K562 (cell line): ENCODE measurements around the gene HOXB6. TPM values are rescaled to one million over a fixed set of nuclear protein-coding genes. Genes with fewer than 3 reads are reported as not detected.

ENCODE experiments used
- ATF7 ChIP-seq: fragments of 450-650 bp; IDR thresholded peaks from 2 replicates; pipeline ENCODE4 v1.7.1; 2014; ENCODE audit warnings: mild to moderate bottlenecking, moderate library complexity
- ELF4 ChIP-seq: fragments of 450-650 bp; formaldehyde crosslinking; IDR thresholded peaks from 2 replicates; pipeline ENCODE4 v1.4.0; 2022; ENCODE audit warnings: missing genetic modification characterization
- LEF1 ChIP-seq: fragments of 450-650 bp; IDR thresholded peaks from 2 replicates; pipeline ENCODE4 v1.6.1; 2016; ENCODE audit warnings: mild to moderate bottlenecking
- MEF2A ChIP-seq: IDR thresholded peaks from 2 replicates; pipeline ENCODE4 v1.6.1; 2011; ENCODE audit warnings: low read depth, mild to moderate bottlenecking, low read length, moderate library complexity; ENCODE audit not compliant: control insufficient read depth
- NR1H2 ChIP-seq: sonication (generic); formaldehyde crosslinking; IDR thresholded peaks from 2 replicates; pipeline ENCODE4 v1.4.0; 2020; ENCODE audit warnings: mild to moderate bottlenecking, missing genetic modification reagents
- NR4A1 ChIP-seq, 2 experiments: fragments of 250-450 bp in 1 of 2; fragments of 450-650 bp in 1 of 2; sonication (Bioruptor Pico) in 1 of 2; IDR thresholded peaks; 2 replicates each; pipeline versions ENCODE4 v1.4.0 to v1.6.1; 2016 to 2020; ENCODE audit warnings: mild to moderate bottlenecking in 2 of 2, missing compliant biosample characterization in 1 of 2, missing genetic modification characterization in 1 of 2, moderate library complexity in 1 of 2
- POLR3A ChIP-seq: IDR thresholded peaks from 2 replicates; pipeline ENCODE4 v1.6.1; 2011; ENCODE audit warnings: borderline replicate concordance, mild to moderate bottlenecking, moderate library complexity; ENCODE audit not compliant: insufficient read length, insufficient read depth; ENCODE audit errors: extremely low read depth
- SAFB ChIP-seq: fragments of 200-400 bp; formaldehyde crosslinking; IDR thresholded peaks from 2 replicates; pipeline ENCODE4 v1.6.1; 2017; ENCODE audit warnings: low read depth, low read length, borderline replicate concordance
- ZNF316 ChIP-seq: fragments of 450-650 bp; IDR thresholded peaks from 2 replicates; pipeline ENCODE4 v1.6.1; 2016
- ZNF589 ChIP-seq: fragments of 200-800 bp; sonication (Bioruptor generic); IDR thresholded peaks from 2 replicates; pipeline ENCODE4 v1.6.1; 2016; ENCODE audit warnings: low read depth, missing genetic modification characterization, missing compliant biosample characterization
- polyA plus RNA-seq, 8 experiments: library from polyadenylated mRNA; depleted of rRNA in 4 of 8; stranded (reverse) in 5 of 8; unstranded in 3 of 8; fragments of >200 nt; fragmentation: Nextera tagmentation in 2 of 8; fragmentation: Illumina TruSeq in 1 of 8; extraction: Ambion mirVana in 2 of 8; extraction: Trizol in 1 of 8; gene quantifications; 2 replicates each; pipeline versions ENCODE4 v1.2.1 to v1.2.3, GENCODE V29; 2011 to 2014; ENCODE audit warnings: inconsistent platforms in 1 of 8, missing spikeins in 1 of 8
- total RNA-seq, 7 experiments: library from RNA; depleted of rRNA in 6 of 7; stranded (reverse); fragments of >200 nt in 6 of 7; fragmentation: Illumina TruSeq in 2 of 7; extraction: Trizol in 2 of 7; gene quantifications; 2 replicates each; pipeline versions ENCODE4 v1.2.1 to v1.2.3, GENCODE V29; 2011 to 2021; ENCODE audit warnings: low replicate concordance in 1 of 7
- TF ChIP-seq, protein P1 (sequence below): IDR thresholded peaks from 2 replicates; pipeline ENCODE4 v1.6.1; 2014; ENCODE audit warnings: antibody characterized with exemption
- TF ChIP-seq, protein P2 (sequence below): fragments of 450-650 bp; conservative IDR thresholded peaks from 2 replicates; pipeline ENCODE4 v1.6.1; 2016; ENCODE audit warnings: missing genetic modification characterization, low read depth, mild to moderate bottlenecking, control low read depth, missing compliant biosample characterization
- TF ChIP-seq, protein P3 (sequence below): IDR thresholded peaks from 2 replicates; pipeline ENCODE4 v1.6.1; 2016; ENCODE audit warnings: missing genetic modification characterization, missing compliant biosample characterization
- TF ChIP-seq, protein P4 (sequence below), 2 experiments: IDR thresholded peaks in 1 of 2; conservative IDR thresholded peaks in 1 of 2; 2 replicates each; pipeline ENCODE4 v1.6.1; 2016; ENCODE audit warnings: low read depth in 2 of 2, mild to moderate bottlenecking in 1 of 2, missing compliant biosample characterization in 1 of 2, missing genetic modification characterization in 1 of 2, moderate library complexity in 1 of 2
- TF ChIP-seq, protein P5 (sequence below): fragments of 450-650 bp; conservative IDR thresholded peaks from 2 replicates; pipeline ENCODE4 v1.6.1; 2016; ENCODE audit warnings: missing genetic modification characterization, low read depth, mild to moderate bottlenecking, missing compliant biosample characterization, moderate library complexity
- TF ChIP-seq, protein P6 (sequence below): sonication (generic); formaldehyde crosslinking; IDR thresholded peaks from 2 replicates; pipeline ENCODE4 v1.8.1; 2022; ENCODE audit warnings: missing genetic modification reagents

HOXB6 gene
- total and polyA plus RNA-seq, 9 of the 15 experiments (the other 6 are each of a cell fraction or from before 2014, with no cell fraction given): 1.2 to 14.8 (median 4.9) TPM

DNA sequence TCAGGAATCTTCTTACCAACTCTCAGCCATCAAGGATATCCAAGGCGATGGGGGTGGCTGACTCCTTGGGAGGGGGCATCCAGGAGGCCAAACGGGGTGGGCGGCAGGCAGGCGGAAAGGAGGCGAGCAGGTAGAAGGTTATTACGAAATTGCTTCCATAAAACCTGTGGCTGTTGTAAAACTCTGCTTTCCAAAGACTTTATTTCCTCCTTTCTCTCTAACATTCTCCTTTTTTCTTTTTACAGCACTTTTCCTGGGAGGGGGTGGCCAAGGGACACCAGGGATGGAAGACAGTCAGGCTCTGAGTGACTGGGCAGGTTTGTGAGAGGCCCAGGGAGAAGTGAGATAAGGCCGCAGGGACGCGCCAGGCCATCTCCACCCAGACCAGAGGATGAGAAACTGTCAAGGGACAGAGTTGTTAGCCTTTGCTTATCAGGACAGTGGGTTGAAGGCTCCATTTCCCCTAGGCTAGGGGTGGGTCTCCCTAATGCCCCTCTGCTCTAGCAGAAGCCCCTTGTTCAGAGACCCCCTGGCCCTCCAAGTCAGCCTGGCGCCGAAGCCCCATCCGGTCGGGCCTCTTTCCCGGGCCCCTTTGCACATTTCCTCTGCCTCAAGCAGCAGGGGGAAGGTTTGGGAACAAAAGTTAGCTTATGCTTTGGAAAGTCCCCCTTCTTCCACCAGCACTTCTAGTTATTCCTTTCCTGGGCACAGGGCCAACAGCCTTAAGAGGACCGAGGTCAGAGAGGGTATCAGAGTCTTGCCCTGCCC lies 26.3 kb upstream of the HOXB6 start (continued):
- TF ChIP-seq, protein P1, sequence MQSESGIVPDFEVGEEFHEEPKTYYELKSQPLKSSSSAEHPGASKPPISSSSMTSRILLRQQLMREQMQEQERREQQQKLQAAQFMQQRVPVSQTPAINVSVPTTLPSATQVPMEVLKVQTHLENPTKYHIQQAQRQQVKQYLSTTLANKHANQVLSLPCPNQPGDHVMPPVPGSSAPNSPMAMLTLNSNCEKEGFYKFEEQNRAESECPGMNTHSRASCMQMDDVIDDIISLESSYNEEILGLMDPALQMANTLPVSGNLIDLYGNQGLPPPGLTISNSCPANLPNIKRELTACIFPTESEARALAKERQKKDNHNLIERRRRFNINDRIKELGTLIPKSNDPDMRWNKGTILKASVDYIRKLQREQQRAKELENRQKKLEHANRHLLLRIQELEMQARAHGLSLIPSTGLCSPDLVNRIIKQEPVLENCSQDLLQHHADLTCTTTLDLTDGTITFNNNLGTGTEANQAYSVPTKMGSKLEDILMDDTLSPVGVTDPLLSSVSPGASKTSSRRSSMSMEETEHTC: peak; percentile 40; the same call in 1 of the 2 replicates
- TF ChIP-seq, protein P2, sequence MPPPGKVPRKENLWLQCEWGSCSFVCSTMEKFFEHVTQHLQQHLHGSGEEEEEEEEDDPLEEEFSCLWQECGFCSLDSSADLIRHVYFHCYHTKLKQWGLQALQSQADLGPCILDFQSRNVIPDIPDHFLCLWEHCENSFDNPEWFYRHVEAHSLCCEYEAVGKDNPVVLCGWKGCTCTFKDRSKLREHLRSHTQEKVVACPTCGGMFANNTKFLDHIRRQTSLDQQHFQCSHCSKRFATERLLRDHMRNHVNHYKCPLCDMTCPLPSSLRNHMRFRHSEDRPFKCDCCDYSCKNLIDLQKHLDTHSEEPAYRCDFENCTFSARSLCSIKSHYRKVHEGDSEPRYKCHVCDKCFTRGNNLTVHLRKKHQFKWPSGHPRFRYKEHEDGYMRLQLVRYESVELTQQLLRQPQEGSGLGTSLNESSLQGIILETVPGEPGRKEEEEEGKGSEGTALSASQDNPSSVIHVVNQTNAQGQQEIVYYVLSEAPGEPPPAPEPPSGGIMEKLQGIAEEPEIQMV (tag): no peak
- TF ChIP-seq ATF7 (peak; percentile 93), ELF4 (CRISPR knock-in tag) (no peak), LEF1 (peak; percentile 80), NR4A1 (CRISPR knock-in tag; IDR thresholded peaks at IDR 0.05) (no peak), NR4A1 (tag; IDR thresholded peaks at IDR 0.05) (peak; percentile 67; the same call in 1 of the 2 replicates), ZNF589 (no peak), MEF2A (no peak), SAFB (no peak), POLR3A (no peak), NR1H2 (CRISPR knock-in tag) (no peak), ZNF316 (peak; percentile 83)
- TF ChIP-seq, protein P3, sequence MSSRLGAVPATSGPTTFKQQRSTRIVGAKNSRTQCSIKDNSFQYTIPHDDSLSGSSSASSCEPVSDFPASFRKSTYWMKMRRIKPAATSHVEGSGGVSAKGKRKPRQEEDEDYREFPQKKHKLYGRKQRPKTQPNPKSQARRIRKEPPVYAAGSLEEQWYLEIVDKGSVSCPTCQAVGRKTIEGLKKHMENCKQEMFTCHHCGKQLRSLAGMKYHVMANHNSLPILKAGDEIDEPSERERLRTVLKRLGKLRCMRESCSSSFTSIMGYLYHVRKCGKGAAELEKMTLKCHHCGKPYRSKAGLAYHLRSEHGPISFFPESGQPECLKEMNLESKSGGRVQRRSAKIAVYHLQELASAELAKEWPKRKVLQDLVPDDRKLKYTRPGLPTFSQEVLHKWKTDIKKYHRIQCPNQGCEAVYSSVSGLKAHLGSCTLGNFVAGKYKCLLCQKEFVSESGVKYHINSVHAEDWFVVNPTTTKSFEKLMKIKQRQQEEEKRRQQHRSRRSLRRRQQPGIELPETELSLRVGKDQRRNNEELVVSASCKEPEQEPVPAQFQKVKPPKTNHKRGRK (tag): no peak
- TF ChIP-seq, protein P4, sequence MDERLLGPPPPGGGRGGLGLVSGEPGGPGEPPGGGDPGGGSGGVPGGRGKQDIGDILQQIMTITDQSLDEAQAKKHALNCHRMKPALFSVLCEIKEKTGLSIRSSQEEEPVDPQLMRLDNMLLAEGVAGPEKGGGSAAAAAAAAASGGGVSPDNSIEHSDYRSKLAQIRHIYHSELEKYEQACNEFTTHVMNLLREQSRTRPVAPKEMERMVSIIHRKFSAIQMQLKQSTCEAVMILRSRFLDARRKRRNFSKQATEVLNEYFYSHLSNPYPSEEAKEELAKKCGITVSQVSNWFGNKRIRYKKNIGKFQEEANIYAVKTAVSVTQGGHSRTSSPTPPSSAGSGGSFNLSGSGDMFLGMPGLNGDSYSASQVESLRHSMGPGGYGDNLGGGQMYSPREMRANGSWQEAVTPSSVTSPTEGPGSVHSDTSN (CRISPR knock-in tag; IDR thresholded peaks at IDR 0.05; ENCODE audit: low read depth): no peak
- TF ChIP-seq, protein P4 (tag; conservative IDR thresholded peaks at IDR 0.05; ENCODE audit: low read depth): peak; percentile 69
- TF ChIP-seq, protein P5, sequence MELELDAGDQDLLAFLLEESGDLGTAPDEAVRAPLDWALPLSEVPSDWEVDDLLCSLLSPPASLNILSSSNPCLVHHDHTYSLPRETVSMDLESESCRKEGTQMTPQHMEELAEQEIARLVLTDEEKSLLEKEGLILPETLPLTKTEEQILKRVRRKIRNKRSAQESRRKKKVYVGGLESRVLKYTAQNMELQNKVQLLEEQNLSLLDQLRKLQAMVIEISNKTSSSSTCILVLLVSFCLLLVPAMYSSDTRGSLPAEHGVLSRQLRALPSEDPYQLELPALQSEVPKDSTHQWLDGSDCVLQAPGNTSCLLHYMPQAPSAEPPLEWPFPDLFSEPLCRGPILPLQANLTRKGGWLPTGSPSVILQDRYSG (tag): no peak
- TF ChIP-seq, protein P6, sequence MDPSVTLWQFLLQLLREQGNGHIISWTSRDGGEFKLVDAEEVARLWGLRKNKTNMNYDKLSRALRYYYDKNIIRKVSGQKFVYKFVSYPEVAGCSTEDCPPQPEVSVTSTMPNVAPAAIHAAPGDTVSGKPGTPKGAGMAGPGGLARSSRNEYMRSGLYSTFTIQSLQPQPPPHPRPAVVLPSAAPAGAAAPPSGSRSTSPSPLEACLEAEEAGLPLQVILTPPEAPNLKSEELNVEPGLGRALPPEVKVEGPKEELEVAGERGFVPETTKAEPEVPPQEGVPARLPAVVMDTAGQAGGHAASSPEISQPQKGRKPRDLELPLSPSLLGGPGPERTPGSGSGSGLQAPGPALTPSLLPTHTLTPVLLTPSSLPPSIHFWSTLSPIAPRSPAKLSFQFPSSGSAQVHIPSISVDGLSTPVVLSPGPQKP (CRISPR knock-in tag): no peak
